Left forelimb (tissue), 1 donor: Measurements from ENCODE around the gene FBXW8.

Experiments used
- DNase-seq: peaks from one replicate; pipeline ENCODE4 v3.0.0-alpha.2; 2018; ENCODE audit warnings: low spot score

Gene FBXW8

GRCh38 chr12:116887244-116887643 lies 23.5 kb upstream of the FBXW8 start:
- no peak for DNase-seq

DNA sequence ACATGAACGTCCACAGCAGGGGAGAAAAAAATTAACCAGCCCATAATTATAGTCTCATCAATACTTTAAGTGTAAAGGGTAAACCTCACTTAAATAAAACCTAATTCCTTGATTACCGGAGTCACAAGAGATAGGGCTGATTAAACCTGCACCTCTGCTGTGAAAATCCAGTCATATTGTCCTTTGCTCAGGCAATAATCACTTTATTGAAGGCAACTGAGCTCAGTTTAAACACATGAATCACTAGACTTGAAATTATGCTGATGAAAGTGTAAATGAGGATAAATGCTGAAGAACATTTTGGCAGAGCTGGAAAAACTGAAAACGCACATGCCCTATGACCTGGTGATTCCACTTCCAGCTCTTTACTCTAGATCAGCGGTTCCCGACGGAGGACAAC lies 22.9 kb upstream of the FBXW8 start:
- no peak for DNase-seq

DNA sequence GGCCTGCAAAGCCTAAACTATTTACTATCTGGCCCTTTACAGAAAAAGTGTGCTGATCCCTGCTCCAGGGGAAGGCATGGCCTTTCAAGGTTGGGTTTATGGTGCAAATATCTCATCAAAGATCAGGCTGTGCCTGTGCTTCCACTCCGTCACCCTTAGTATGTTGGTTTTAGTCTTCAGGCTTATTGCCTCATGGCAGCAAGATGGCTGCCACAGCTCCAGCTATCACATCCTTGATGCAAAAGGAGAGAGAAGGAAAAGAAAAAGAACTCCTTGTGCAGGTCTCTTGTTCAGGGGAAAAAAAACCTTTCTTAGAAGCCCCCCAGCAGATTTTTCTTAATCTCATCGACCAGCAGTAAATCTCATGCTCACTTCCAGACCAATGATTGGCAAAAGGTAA lies 20.4 kb upstream of the FBXW8 start:
- no peak for DNase-seq

DNA sequence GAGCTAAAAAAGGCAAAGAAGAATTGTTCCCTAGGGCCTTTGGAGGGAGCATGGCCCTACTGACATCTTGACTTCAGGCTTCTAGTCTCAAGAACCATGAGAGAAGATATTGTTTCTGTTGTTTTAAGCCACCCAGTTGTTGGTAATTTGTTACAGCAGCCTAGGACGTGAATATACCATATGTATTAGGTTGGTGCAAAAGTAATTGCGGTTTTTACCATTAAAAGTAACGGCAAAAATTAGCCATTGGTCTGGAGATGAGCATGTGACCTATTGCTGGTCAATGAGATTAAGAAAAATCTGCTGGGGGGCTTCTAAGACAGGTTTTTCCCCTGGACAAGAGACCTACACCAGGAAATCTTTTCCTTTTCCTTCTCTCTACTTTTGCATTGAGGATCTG lies 19.7 kb upstream of the FBXW8 start:
- no peak for DNase-seq

DNA sequence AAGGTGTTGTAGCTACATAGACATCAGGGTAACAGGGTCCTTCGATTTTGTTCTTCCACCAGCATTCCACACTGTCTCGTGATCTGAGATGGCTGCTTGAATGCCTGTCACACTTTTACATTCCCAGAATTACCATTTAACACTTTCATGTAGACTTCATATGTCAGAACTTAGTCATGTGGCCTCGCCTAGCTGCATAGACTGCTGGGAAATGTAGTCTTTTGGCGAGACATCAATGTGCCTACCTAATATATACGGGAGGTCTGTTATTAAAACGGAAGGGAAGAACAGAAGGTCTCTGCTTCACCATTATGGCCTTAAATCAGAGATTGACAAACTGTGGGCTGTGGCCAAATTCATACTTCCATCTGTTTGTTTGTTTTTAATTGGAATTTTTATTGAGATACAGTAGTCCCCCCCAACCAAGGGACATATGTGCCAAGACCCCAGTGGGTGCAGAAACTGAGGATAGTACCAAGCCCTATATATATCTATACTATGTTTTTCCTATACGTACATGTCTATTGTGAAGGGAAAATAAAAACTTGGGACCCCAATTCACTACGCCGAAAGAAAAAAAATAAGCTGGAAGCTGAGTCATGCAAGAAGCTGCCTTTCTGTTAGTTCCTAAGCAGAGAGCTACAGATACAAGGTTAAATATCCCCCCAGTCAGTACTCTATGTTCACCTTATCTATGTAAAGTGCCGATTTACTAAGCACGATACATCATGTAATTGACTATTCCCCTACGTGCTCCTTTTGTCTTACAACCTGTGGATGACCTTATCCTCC lies 18.2 kb upstream of the FBXW8 start:
- DNase-seq: no peak

DNA sequence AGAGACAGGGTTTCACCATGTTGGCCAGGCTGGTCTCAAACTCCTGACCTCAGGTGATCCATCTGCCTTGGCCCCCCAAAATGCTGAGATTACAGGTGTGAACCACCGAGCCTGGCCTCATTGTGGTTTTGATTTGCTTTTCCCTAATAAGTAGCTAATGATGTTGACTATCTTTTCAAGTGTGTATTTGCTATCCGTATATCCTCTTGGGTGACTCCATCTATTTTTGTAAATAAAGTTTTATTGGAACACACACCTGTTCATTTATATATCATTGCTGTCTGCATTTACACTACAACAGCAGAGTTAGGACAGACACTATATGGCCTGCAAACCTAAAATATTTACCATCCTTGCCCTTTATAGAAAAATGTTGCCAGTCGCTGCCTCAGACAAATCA lies 15.8 kb upstream of the FBXW8 start:
- no peak for DNase-seq

GRCh38 chr12:116896411-116896924 lies 14.3 kb upstream of the FBXW8 start:
- no peak for DNase-seq

- no peak for DNase-seq
Measured at GRCh38 chr12:116897476-116897875, 13.3 kb upstream of the FBXW8 start.

DNA sequence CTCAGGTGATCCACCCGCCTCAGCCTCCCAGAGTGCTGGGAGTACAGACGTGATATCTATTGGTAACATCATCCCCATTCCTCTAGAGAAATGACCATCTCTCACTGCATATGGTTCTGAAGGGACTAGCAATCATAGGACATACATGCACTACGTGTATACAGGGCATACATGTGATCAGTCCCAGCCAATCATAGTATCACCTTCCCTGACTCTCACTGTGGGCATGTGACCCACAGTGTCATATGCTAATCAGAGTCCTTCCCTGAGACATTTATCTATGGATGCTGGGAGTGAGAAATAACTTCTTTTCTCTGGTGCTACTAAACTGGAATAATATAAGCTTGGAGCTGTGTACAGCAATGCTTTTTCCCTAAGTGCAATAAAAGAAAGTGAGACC lies 12.1 kb upstream of the FBXW8 start:
- no peak for DNase-seq

GRCh38 chr12:116901612-116902011 lies 9.1 kb upstream of the FBXW8 start:
- DNase-seq: no peak

- no peak for DNase-seq
Measured at GRCh38 chr12:116903818-116904217, 6.9 kb upstream of the FBXW8 start.

DNA sequence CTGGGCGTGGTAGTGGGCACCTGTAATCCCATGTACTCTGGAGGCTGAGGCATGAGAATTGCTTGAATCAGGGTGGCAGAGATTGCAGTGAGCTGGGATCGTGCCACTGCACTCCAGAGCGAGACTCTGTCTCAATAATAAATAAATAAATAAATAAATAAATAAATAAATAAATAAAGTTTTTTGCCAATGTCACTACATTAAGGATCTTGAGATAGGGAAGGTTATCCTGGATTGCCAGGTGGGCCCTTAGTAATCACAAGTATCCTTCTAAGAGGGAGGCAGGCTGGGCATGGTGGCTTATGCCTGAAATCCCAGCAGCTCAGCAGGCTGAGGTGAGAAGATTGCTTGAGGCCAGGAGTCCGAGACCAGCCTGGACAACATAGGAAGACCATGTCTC lies 4.5 kb upstream of the FBXW8 start:
- no peak for DNase-seq

GRCh38 chr12:116910280-116910644 lies 488 bp upstream of the FBXW8 start:
- DNase-seq: no peak

- no peak for DNase-seq
Measured at GRCh38 chr12:116915326-116915725, 4.6 kb downstream of the FBXW8 start.

DNA sequence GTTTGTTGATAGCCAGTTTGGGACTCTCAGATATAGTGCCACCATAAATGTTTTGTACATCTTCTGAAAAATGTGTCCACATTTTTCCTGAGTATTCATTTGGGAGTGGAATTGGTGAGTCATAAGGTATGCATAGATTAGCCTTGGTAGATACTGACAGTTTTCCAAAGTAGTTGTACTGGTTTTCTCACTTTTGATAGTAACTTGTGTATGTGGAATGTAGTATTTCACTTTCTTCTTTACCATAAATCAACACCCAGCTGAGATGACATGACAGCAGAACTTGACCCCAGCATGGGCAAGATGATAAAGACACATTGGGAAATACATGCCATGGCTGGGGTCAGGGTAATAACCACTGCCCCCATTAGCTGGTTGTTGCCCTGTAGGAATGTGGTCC lies 5.4 kb downstream of the FBXW8 start:
- DNase-seq: no peak

DNA sequence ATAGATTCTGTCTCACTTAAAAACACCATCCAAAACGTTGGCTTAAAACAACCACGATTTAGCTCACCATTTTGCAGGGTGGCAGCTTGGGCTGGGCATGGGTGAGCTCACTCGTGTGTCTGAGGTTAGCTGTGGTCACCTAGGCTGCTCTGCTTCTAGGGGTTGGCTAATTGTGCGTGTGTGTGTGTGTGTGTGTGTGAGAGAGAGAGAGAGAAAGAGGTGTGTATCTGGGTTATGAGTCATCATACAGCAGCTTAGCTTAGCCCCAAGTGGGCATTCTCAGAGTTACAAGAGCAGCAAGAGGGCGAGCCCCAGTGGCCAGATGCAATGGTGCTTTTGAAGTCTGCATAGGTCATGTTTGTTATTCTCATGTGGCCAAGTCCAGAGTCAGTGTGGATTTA lies 6.0 kb downstream of the FBXW8 start:
- DNase-seq: no peak

DNA sequence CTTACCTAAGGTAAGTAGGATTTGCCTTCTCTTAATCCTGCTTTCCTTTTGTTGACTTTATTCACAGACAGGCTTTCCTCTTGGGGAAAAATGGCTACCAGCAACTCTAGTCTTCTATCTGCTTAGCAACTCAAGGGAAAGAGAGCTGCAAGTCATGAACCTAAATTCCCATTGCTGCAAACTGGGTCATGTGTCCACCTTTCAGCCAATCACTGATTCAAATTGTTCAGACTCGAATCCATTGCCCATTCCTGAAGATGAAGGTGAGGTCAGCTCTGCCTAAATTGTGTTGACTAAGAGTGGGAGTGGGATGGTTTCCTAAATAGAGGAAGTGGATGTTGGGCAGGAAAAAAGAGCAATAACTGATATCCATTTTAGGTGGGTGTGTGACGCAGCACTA lies 7.7 kb downstream of the FBXW8 start:
- no peak for DNase-seq

- DNase-seq: no peak
Measured at GRCh38 chr12:116919247-116919661, 8.5 kb downstream of the FBXW8 start.

- no peak for DNase-seq
Measured at GRCh38 chr12:116919706-116920485, 9.1 kb downstream of the FBXW8 start.

- no peak for DNase-seq
Measured at GRCh38 chr12:116920939-116921338, 10.2 kb downstream of the FBXW8 start.

DNA sequence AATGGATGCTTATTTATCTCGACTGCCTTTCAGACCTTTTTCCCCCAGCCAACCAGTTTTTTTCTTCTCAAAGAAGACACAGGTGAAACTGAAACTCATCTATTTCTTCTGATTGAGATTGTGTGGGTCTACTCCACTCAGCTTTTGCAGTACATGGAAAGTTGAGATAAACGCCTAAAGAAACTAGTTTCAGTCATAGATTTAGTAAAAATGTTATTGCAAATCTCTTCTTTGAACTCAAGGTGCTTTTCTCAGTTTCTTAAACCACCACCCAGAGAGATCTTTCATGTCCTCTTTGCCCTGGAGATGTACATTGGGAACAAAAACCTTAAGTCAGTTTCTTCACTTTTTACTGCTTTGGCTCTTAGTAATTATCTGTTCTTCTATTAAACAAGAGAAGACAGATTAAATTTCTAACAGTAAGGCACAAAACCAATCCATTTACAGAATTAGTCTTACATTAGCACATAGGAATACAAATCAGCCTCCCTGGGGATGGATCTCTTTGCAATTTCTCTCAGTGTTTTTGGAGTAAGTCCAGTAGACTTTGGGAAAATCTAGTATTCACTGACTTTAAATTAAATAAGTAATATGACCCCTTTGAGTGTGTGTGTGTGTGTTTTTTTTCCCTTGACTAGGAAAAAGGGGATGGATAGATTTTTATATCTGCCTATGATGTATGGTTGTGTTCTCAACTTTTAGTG lies 11.6 kb downstream of the FBXW8 start:
- no peak for DNase-seq

GRCh38 chr12:116924558-116925453 lies 14.1 kb downstream of the FBXW8 start:
- DNase-seq: no peak
